ENCODE results near the gene TOPBP1. TPM values are rescaled to one million over a fixed set of nuclear protein-coding genes. Genes with fewer than 3 reads are reported as not detected.
A peak's percentile ranks its signal among the peaks of the same experiment; 100 is the strongest.

TOPBP1 gene
- total and polyA plus RNA-seq, 2 of the 4 experiments (the other 2 are of a cell fraction), result 19.5 to 50.5 TPM

DNA sequence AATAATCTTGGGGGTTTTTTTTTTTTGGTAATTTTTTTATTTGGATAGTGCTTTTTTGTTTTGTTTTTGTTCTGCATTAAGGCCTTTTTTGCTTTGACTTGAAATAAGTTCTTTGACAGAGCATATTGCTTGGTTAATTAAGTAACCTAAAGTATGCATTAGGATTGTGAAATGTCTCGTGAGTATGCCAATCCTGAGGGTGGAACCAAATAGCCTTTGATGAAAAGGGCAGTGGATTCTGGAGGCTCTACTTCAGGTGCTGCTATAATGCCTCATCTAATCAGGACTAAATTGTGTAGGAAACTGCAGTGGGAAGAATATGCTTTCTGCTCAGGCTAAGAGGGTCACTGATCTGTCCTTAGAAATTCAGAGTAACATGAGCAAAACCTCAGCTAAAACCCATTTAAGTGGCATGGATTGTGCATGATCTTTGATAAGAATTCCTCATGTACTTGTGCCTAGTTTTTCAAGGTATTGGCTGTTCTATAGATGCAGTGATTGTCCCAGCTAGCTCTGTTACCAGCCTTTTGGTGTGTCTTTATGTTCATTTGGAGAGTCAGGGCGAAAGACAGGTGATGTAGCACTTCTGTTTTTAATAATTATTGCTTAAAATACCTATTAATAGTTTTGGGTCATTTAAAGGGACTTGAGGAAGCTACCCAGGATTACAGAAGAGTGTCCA is 72.8 kb downstream of the TOPBP1 start:
- in situ Hi-C loops (cut with MboI; ENCODE audit: low sequenced_read_pairs), result no loop called here
- Histone ChIP-seq H3K18ac (ENCODE audit: low read depth, low read length) (no peak overlapping the region), H3K4me1 (ENCODE audit: control insufficient read depth, insufficient read depth, low read length) (peaks cover 2% of the 10 kb centered on the region; the same call in 1 of the 2 replicates), H4K8ac (ENCODE audit: low read depth in 2 of 2, low read length in 2 of 2) (no peak overlapping the region), H3K56ac (ENCODE audit: extremely low read depth, insufficient read depth, low read length) (no peak overlapping the region), H3K27me3 (ENCODE audit: control insufficient read depth, insufficient read depth, low read length) (no peaks in the 10 kb centered on the region), H3K27ac (ENCODE audit: insufficient read depth, low read length) (no peak overlapping the region), H2BK20ac (ENCODE audit: low read depth, low read length) (no peak overlapping the region), H4K91ac (ENCODE audit: insufficient read depth, low read depth, low read length) (no peak overlapping the region), H2AK5ac (ENCODE audit: low read depth, low read length) (no peak overlapping the region), H4K20me1 (ENCODE audit: insufficient read depth, low read length) (peaks cover 45% of the 10 kb centered on the region; the same call in 1 of the 2 replicates), H3K14ac (replicated peaks; ENCODE audit: low read depth, low read length) (no peak overlapping the region), H3K23ac (ENCODE audit: low read depth, low read length) (no peak overlapping the region), H3K36me3 (ENCODE audit: control insufficient read depth, insufficient read depth, low read length) (peaks cover 41% of the 10 kb centered on the region), H3K9ac (ENCODE audit: low read depth, low read length) (no peak overlapping the region), H3K79me1 (ENCODE audit: low read depth in 1 of 2, low read length in 2 of 2) (peaks cover 20 to 26% of the 10 kb centered on the region in 2 experiments), H3K4me2 (ENCODE audit: low read depth, low read length) (no peak overlapping the region), H2BK120ac (ENCODE audit: low read depth, low read length) (no peak overlapping the region), H2BK15ac (ENCODE audit: low read depth, low read length) (no peak overlapping the region), H2AFZ (replicated peaks; ENCODE audit: low read length, poor library complexity) (no peak overlapping the region), H4K5ac (ENCODE audit: low read depth, low read length) (no peak overlapping the region), H2AK9ac (replicated peaks; ENCODE audit: low read depth, low read length, poor library complexity) (no peak overlapping the region), H3K9me3 (ENCODE audit: control insufficient read depth, insufficient read depth, low read length) (no peaks in the 10 kb centered on the region), H3K4me3 (ENCODE audit: insufficient read depth, low read depth, low read length) (no peak overlapping the region), H3K9me1 (ENCODE audit: insufficient read depth, low read length) (no peaks in the 10 kb centered on the region; the same call in 1 of the 2 replicates), H3K4ac (ENCODE audit: low read depth, low read length) (no peak overlapping the region), H2BK5ac (ENCODE audit: low read depth, low read length, poor library complexity, severe bottlenecking) (no peak overlapping the region)
- ChIA-PET POLR2A (ENCODE audit: unreplicated experiment) (interaction anchor here (0.7 kb wide), 1 partner anchor 843 kb away, joined by 3 read pairs; no protein-coding TSS in a partner anchor), CTCF (no interaction called here)
- dilution Hi-C loops (cut with HindIII; ENCODE audit: low sequenced_read_pairs, unreplicated experiment), result no loop called here
- no peak for DNase-seq
- WGBS, 2 experiments (ENCODE audit: extremely low coverage in 2 of 2, insufficient read length in 1 of 2), result 33% methylated on average over 1 of the region's 2 CpGs; no CpG with 5 or more reads in 1 of the 2 experiments
- intact Hi-C loops (cut with micrococcal nuclease), result no loop called here
- TF ChIP-seq RCOR1 (IDR thresholded peaks at IDR 0.05; ENCODE audit: insufficient replicate concordance, low read length) (no peak), CEBPB (IDR thresholded peaks at IDR 0.05; ENCODE audit: low read depth, low read length) (peak; percentile 53), SMC3 (IDR thresholded peaks at IDR 0.05; ENCODE audit: low read depth, low read length) (no peak), RAD21 (IDR thresholded peaks at IDR 0.05; ENCODE audit: low read length) (no peak), MAFK (IDR thresholded peaks at IDR 0.05; ENCODE audit: low read depth, low read length) (no peak), RFX5 (IDR thresholded peaks at IDR 0.05; ENCODE audit: low read depth, low read length) (no peak), NFE2L2 (IDR thresholded peaks at IDR 0.05; ENCODE audit: low read depth, low read length) (no peak), POLR2A (IDR thresholded peaks at IDR 0.05; ENCODE audit: low read depth, low read length) (no peak), BHLHE40 (IDR thresholded peaks at IDR 0.05; ENCODE audit: low read depth, low read length) (peak; percentile 22; the same call in 1 of the 2 replicates)
- no TSS peak for BruUV-seq (replicated peaks)
- no peak for ATAC-seq (ENCODE audit: low read depth)
